Transverse colon (tissue), 4 donors: Measurements from ENCODE around the gene LMCD1. TPM values are rescaled to one million over a fixed set of nuclear protein-coding genes. Genes with fewer than 3 reads are reported as not detected.

ENCODE experiments used
- DNase-seq: peaks from one replicate; pipeline ENCODE4 v3.0.0-alpha.2; 2019
- H3K27ac ChIP-seq, 4 donors: fragments of 200-600 bp; sonication (generic); 2 replicates each; pipeline ENCODE4 v1.5.1; 2016 to 2018; ENCODE audit warnings: inconsistent platforms in 4 of 4
- H3K27me3 ChIP-seq: fragments of 200-600 bp; sonication (generic); 2 replicates; pipeline ENCODE4 v1.5.1; 2017; ENCODE audit warnings: inconsistent platforms
- H3K36me3 ChIP-seq, 4 donors: fragments of 200-600 bp; sonication (generic); 2 replicates each; pipeline ENCODE4 v1.5.1; 2017 to 2019; ENCODE audit warnings: inconsistent platforms in 4 of 4
- H3K4me1 ChIP-seq, 4 donors: fragments of 200-600 bp; sonication (generic); 2 replicates each; pipeline ENCODE4 v1.5.1; 2017 to 2020; ENCODE audit warnings: inconsistent platforms in 4 of 4
- H3K4me3 ChIP-seq, 4 donors: fragments of 200-600 bp; sonication (generic); 1 replicate in 1 of 4; 2 replicates in 3 of 4; pipeline versions ENCODE4 v1.5.1 to v1.6.1; 2017 to 2019; ENCODE audit warnings: inconsistent platforms in 4 of 4
- H3K9me3 ChIP-seq, 2 donors: fragments of 200-600 bp; sonication (generic); 2 replicates each; pipeline ENCODE4 v1.5.1; 2017 to 2019; ENCODE audit warnings: inconsistent platforms in 2 of 2
- EP300 ChIP-seq: sonication (generic); formaldehyde crosslinking; IDR thresholded peaks from one replicate; pipeline ENCODE4 v1.6.1; 2017; ENCODE audit warnings: antibody characterized with exemption, low read depth
- POLR2A ChIP-seq: fragments of 450-650 bp; IDR thresholded peaks from one replicate; pipeline ENCODE4 v1.6.1; 2016; ENCODE audit warnings: antibody characterized with exemption, mild to moderate bottlenecking, moderate library complexity
- POLR2AphosphoS5 ChIP-seq, 3 donors: sonication (generic); formaldehyde crosslinking; IDR thresholded peaks; one replicate each; pipeline ENCODE4 v1.6.1; 2016; ENCODE audit warnings: antibody characterized with exemption in 3 of 3
- WGBS, 2 donors: methylation state at CpG; one replicate each; pipeline ENCODE4 v1.1.5; 2018; ENCODE audit warnings: low coverage in 1 of 2; 5-methylcytosine and 5-hydroxymethylcytosine counted together
- in situ Hi-C, 4 donors: fragments of 200-750 bp; cut with MboI; loops; one replicate each; pipeline versions ENCODE4 v1.15.0 to v1.15.1; 2017; ENCODE audit warnings: low sequenced_read_pairs in 3 of 4, low pct_ligation_motif_present in 1 of 4, low pct_unique_long_range_greater_than_20kb in 1 of 4
- intact Hi-C: fragments of 100-400 bp; cut with DNase I; formaldehyde crosslinking; loops from one replicate; pipeline ENCODE4 v1.15.1; 2023; ENCODE audit warnings: low total_unique reads
- total RNA-seq, 4 donors: library from RNA; depleted of rRNA; stranded (reverse); fragments of >200 nt; gene quantifications; one replicate each; pipeline ENCODE4 v1.1.0, GENCODE V29; 2016
- TF ChIP-seq, protein P1 (sequence below), 5 experiments: fragments of 200-600 bp in 3 of 5; fragments of 450-650 bp in 2 of 5; sonication (generic) in 3 of 5; IDR thresholded peaks; 1 replicate in 2 of 5; 2 replicates in 3 of 5; pipeline ENCODE4 v1.5.1; 2016 to 2017; ENCODE audit warnings: antibody characterized with exemption in 5 of 5, inconsistent platforms in 3 of 5, mild to moderate bottlenecking in 2 of 5, moderate library complexity in 1 of 5

LMCD1 gene
- total RNA-seq, 4 donors from 2014 or later = 6.7 to 26.6 (median 9.6) TPM

GRCh38 chr3:8484409-8485140 lies 17.0 kb upstream of the LMCD1 start:
- intact Hi-C loops = no loop called here
- H3K4me3 ChIP-seq = no peak overlapping the region
- in situ Hi-C loops = no loop called here
- peak overlapping the region in 1 of 4 donors; percentile 25 for H3K27ac ChIP-seq
- H3K27me3 ChIP-seq = no peaks in the 10 kb centered on the region
- H3K36me3 ChIP-seq = no peaks in the 10 kb centered on the region
- H3K4me1 ChIP-seq = peaks cover 0 to 3% (median 0%) of the 10 kb centered on the region in 4 donors
- WGBS, 2 donors = 89 to 93% methylated on average over 5 of the region's 5 CpGs
- no peaks in the 10 kb centered on the region for H3K9me3 ChIP-seq
- TF ChIP-seq, protein P1, sequence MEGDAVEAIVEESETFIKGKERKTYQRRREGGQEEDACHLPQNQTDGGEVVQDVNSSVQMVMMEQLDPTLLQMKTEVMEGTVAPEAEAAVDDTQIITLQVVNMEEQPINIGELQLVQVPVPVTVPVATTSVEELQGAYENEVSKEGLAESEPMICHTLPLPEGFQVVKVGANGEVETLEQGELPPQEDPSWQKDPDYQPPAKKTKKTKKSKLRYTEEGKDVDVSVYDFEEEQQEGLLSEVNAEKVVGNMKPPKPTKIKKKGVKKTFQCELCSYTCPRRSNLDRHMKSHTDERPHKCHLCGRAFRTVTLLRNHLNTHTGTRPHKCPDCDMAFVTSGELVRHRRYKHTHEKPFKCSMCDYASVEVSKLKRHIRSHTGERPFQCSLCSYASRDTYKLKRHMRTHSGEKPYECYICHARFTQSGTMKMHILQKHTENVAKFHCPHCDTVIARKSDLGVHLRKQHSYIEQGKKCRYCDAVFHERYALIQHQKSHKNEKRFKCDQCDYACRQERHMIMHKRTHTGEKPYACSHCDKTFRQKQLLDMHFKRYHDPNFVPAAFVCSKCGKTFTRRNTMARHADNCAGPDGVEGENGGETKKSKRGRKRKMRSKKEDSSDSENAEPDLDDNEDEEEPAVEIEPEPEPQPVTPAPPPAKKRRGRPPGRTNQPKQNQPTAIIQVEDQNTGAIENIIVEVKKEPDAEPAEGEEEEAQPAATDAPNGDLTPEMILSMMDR (IDR thresholded peaks at IDR 0.05) = no peak
- TF ChIP-seq EP300 = no peak
- TF ChIP-seq POLR2AphosphoS5 (IDR thresholded peaks at IDR 0.05) = no peak
- no peak for TF ChIP-seq POLR2A
- no peak for DNase-seq

GRCh38 chr3:8485141-8485870 lies 16.3 kb upstream of the LMCD1 start:
- intact Hi-C loops (no loop called here), in situ Hi-C loops (no loop called here)
- TF ChIP-seq POLR2AphosphoS5 (IDR thresholded peaks at IDR 0.05) = no peak
- TF ChIP-seq POLR2A = no peak
- TF ChIP-seq EP300 = no peak
- TF ChIP-seq, protein P1 (IDR thresholded peaks at IDR 0.05) = no peak
- Histone ChIP-seq H3K4me1 (peaks cover 0 to 3% (median 0%) of the 10 kb centered on the region in 4 donors), H3K27me3 (no peaks in the 10 kb centered on the region), H3K36me3 (no peaks in the 10 kb centered on the region), H3K27ac (no peak overlapping the region), H3K4me3 (no peak overlapping the region), H3K9me3 (no peaks in the 10 kb centered on the region)
- 59 to 84% methylated on average over 3 of the region's 3 CpGs for WGBS, 2 donors
- no peak for DNase-seq

DNA sequence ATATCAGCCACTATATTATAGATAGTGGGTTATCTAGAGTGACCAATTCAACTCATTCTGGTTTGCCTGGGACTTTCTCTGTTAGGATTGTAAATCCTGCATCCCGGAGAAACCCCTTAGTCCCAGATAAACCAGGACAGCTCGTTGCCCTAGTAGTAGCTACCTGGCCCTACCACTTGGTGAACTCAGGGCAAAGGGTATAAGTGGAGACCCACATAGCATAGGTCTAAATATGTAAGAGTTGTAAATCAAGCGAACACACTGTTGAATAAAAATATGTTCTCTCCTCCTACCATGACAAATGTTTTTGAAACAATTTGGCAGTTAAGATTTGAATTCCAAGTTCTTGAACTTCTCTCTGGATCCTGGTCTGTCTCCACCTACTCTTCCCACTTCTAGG lies 15.7 kb upstream of the LMCD1 start:
- DNase-seq = no peak
- Histone ChIP-seq H3K27ac (no peak overlapping the region), H3K4me3 (no peak overlapping the region), H3K4me1 (peaks cover 0 to 3% (median 0%) of the 10 kb centered on the region in 4 donors), H3K36me3 (no peaks in the 10 kb centered on the region), H3K27me3 (no peaks in the 10 kb centered on the region), H3K9me3 (no peaks in the 10 kb centered on the region)
- intact Hi-C loops = no loop called here
- in situ Hi-C loops = no loop called here
- 17 to 83% methylated on average over 1 to 3 of the region's 3 CpGs for WGBS, 2 donors
- no peak for TF ChIP-seq EP300

GRCh38 chr3:8486434-8486833 lies 15.2 kb upstream of the LMCD1 start:
- H3K4me3 ChIP-seq = no peak overlapping the region
- no peak for TF ChIP-seq EP300
- in situ Hi-C loops (no loop called here), intact Hi-C loops (no loop called here)
- no peaks in the 10 kb centered on the region for H3K36me3 ChIP-seq
- no peak for DNase-seq
- H3K27me3 ChIP-seq = no peaks in the 10 kb centered on the region
- H3K9me3 ChIP-seq = no peaks in the 10 kb centered on the region
- H3K4me1 ChIP-seq = peaks cover 0 to 3% (median 0%) of the 10 kb centered on the region in 4 donors
- 71 to 81% methylated on average over 1 to 3 of the region's 3 CpGs for whole genome bisulfite sequencing, 2 donors
- H3K27ac ChIP-seq = no peak overlapping the region

DNA sequence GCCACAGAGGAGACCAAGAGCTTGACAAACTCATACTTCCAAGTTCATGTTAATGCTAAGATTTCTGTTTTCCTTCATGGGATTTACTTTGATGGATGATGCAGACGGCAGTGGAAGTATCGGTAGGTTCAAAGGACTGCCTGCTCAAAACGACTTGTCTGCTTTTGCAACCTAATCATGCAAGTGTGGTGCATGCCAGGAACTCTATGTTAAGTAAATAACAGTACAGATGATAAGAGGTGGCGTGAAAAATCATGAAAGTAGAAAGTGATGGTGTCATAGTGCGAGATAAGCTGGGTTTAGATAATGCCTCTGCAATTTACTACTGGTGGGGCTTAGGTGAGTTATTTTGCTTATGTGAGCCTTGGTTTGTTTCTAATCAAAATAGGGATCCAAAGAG lies 14.7 kb upstream of the LMCD1 start:
- WGBS, 2 donors = 49 to 55% methylated on average over 4 to 5 of the region's 5 CpGs
- TF ChIP-seq POLR2A = no peak
- TF ChIP-seq, protein P1 (IDR thresholded peaks at IDR 0.05) = no peak
- TF ChIP-seq EP300 = no peak
- TF ChIP-seq POLR2AphosphoS5 (IDR thresholded peaks at IDR 0.05) = no peak
- no peak for DNase-seq
- Histone ChIP-seq H3K27me3 (no peaks in the 10 kb centered on the region), H3K36me3 (no peaks in the 10 kb centered on the region), H3K27ac (no peak overlapping the region), H3K4me1 (peaks cover 0 to 4% (median 1%) of the 10 kb centered on the region in 4 donors), H3K9me3 (no peaks in the 10 kb centered on the region), H3K4me3 (no peak overlapping the region)
- intact Hi-C loops (no loop called here), in situ Hi-C loops (no loop called here)
